GM19043 (cell line): ENCODE data around the gene ZW10.
A peak's percentile ranks its signal among the peaks of the same experiment; 100 is the strongest.
"Not testable (repeated sequence)": the region's sequence is repeated elsewhere in the genome, so short reads cannot be mapped to it uniquely, and the experiment has no call there.

Experiments
- ATAC-seq: cut with Tn5 transposase; IDR thresholded peaks from one replicate; pipeline ENCODE4 v1.9.1; 2021; ENCODE audit warnings: low read depth; ENCODE audit not compliant: unreplicated experiment

Gene ZW10

DNA sequence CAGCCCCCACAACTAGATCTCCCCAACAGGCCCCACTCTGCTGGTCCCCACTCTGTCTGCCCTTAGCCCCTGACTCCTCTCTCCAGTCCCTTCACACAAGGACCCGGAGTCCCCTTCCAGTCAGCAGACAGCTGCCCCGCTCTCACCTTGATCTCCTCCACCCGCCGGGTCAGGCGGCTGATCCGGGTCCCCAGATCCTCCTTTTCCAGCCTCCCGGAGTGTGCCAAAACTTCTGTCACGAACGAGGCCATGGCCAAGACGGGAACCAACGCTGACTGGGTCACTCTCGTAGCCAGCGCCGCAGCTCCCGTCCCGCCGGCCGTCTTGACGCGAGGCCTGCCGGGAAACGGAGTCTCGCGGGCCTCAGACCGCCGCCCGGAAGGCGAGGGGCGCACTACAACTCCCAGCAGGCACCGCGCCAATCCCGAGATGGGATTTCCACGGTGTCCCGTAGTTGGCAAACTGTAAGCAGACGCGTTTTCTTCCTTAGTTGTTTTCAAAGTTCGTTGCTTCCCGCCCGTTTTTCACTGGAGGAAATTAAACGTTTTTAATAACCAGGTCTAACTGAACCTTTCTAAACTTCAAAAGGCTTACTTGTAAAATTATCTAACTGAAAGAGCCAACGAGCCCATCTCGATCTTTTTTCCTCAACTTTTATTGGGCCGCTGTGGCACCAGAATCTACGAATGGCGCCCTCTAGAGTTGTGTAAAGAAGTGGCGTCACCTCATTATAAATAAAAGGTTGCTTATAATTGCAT lies at the start of gene ZW10:
Gene ZW10, minus strand, starts transcription at position 277 of the 758 bp plus-strand sequence. Its CDS starts 26 bp downstream, at position 251.
- ATAC-seq = peak; percentile 95

DNA sequence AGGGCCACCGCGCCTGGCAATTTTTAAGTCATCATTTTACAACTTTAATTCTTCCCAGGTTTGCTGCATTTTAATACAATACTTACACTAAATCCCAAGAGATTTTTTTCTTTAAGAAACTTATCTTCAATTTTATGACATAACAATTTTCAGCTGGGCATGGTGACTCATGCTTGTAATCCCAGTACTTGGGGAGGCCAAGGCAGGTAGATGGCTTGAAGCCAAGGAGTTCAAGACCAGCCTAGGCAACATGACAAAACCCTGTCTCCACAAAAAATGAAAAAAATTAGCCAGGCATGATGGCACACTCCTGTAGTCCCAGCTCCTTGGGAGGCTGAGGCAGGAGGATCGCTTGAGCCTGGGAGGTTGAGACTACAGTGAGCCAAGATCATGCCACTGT lies 44.9 kb upstream of the ZW10 start:
- ATAC-seq = no peak

- no peak for ATAC-seq
These were observed 44.1 kb upstream of the ZW10 start for GRCh38 chr11:113817626-113818025.

DNA sequence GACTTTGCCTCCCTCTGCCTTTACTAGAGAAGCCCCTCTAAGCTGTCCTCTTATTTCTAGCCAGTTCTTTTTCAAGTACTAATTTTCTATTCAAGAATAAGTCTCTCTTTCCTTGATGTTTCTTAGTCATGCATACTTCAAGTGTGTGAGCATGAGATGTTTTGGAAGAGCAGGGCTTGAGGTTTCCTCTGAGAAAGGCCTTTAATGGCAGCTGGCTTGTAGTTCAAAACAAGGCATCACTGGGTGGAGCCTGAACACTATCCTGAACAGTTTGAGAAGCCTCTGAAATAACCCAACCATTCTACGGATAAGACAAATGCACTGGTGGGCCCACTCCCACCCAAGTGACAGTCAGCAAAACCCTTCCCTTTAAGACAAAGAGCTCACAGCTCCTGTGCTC lies 43.7 kb upstream of the ZW10 start:
- ATAC-seq = no peak

- no peak for ATAC-seq
These were observed 40.7 kb upstream of the ZW10 start for GRCh38 chr11:113814181-113814580.

GRCh38 chr11:113808931-113809330 lies 35.4 kb upstream of the ZW10 start:
- ATAC-seq = no peak

DNA sequence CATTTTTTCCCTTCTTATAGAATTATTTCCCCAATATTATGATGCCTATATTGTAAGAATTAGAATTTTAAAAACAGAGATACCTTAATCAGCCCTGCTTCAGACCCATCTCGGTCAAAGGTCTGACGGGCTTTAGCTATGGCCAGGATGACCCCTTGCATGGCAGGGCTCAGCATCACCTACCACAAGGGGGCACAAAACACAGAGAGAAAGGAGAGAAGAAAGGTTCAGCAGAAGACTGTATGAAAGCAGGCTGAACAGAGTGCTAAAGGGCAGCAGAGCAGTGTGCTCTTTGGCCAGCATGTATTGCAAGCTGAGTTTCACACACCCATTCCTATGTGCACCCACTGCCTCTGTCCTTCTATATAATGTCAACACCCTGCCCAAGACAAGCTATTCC lies 32.9 kb upstream of the ZW10 start:
- no peak for ATAC-seq

DNA sequence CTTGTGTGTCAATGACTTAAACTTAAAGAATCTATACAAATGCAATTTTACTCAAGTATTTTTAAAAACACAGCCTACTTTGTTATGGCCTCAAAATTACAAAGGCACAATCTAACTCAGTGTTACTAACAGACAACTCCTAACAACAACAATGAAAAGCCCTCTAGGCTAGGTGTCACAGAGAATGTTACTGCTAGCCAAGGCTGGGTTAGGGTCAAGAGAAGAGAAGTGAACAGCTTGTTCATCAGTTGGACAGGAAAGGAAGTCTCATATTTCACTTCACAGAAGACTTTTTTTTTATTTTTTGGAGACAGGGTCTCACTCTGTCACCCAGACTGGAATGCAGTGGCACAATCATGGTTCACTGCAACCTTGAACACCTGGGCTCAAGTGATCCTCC lies 32.1 kb upstream of the ZW10 start:
- no peak for ATAC-seq

- no peak for ATAC-seq
These were observed 29.1 kb upstream of the ZW10 start for GRCh38 chr11:113802621-113803020.

DNA sequence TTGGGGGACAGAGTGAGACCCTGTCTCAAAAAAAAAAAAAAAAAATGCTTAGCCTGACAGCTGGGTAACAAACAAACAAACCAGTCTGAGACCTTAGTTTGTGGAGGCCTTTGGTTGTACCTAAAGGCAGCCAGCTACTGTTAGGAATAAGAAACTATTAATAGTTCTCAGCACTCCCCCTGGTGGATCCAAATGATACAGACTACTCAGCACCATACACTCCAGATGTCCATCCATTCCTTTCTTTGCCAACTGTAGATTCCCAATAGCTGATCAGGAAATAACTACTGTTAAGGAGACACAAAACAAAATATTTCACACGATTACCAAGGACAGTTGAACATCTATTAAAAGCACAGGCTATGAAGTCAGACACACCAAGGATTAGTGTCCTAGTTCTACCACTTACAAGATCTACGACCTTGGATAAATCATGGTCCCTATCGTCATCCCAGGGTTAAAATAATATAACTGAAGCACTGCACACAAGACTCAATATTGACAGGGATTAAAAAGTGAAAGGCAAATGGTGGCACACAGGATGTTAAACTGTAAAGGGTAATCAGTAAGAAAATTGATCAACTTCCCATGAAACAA lies 23.3 kb upstream of the ZW10 start:
- peak; percentile 70 for ATAC-seq

- ATAC-seq = no peak
These were observed 16.3 kb upstream of the ZW10 start for GRCh38 chr11:113789675-113790320.

DNA sequence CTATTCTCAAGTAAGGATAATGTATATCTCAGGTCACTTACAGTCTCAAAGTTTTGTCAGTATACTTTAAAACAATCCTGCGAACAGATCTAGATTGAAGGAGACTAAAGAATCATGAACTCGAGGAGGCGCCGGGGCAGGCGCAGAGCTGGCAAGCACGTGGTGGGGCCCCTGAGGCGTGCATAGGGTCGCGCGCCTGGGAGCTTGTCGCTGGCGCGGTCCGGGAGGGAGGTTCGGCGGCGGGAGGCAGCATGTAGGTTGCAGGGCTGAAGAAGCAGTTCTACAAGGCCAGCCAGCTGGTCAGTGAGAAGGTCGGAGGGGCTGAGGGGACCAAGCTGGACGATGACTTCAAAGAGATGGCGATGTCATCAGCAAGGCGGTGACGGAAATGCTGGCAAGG lies 15.5 kb upstream of the ZW10 start:
- ATAC-seq = not testable (repeated sequence)

GRCh38 chr11:113782134-113782533 lies 8.6 kb upstream of the ZW10 start:
- no peak for ATAC-seq

DNA sequence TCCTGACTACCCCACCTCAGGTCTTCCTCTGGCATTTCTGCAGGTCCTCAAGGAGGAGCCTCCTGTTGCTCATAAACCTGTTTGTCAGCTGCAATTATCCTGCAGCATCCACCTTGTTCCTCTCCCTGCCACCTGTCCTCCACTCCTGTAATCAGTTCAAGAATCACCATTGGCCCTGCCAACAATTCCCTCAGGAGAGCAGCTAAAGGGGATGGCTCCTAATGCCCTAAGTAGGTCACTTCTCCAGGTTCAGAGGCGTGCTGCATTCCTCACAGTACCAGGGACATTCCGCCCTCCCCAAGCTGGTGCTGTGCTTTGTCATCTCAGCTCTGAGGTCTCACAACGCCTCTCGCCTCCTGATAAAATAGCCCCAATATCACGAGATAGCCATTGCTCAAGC lies 8.2 kb upstream of the ZW10 start:
- ATAC-seq = no peak

GRCh38 chr11:113779496-113779895 lies 6.0 kb upstream of the ZW10 start, which contains the start of gene CLDN25:
CLDN25 (plus strand) TSS chr11:113779796; CDS start chr11:113779796, 0 bp downstream.
- ATAC-seq = no peak

GRCh38 chr11:113778111-113778910 lies 4.8 kb upstream of the ZW10 start:
- no peak for ATAC-seq

- no peak for ATAC-seq
These were observed 647 bp upstream of the ZW10 start for GRCh38 chr11:113774174-113774503.

DNA sequence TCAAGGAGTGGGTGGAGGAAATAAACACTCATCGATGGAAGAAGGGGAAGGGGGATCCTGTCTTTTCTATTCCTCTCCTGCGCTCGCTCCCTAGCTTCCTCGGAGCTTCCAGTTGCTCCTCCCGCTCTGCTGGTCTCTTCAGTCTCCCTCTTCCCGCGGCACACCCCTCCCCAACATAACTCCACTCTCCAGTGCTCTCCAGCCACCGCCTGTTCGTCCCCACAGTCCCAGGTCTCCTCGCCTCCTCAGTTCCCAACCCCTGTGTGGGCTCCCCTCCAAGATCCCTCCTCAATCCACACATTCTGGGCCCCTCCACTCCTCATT lies 438 bp downstream of the ZW10 start:
- ATAC-seq = peak; percentile 1

DNA sequence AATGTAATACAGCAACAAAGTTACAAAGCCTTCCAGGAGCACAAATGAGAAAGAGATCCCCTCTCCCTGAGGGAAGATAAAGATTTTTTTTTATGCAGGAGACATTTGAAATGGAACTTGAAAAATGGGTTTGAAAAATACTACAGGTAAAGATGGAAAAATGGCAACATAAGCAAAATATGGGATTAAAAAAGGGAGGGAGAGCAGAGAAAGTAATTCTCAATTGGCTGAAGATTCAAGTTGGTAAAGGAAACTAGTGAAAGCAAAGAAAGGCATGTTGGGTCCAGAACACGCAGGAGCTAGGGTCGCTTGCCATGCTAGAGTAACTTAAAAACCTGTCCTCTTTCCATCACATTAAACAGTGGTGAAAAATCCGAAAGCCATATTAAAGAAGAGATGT lies 1.5 kb downstream of the ZW10 start:
- ATAC-seq = no peak

DNA sequence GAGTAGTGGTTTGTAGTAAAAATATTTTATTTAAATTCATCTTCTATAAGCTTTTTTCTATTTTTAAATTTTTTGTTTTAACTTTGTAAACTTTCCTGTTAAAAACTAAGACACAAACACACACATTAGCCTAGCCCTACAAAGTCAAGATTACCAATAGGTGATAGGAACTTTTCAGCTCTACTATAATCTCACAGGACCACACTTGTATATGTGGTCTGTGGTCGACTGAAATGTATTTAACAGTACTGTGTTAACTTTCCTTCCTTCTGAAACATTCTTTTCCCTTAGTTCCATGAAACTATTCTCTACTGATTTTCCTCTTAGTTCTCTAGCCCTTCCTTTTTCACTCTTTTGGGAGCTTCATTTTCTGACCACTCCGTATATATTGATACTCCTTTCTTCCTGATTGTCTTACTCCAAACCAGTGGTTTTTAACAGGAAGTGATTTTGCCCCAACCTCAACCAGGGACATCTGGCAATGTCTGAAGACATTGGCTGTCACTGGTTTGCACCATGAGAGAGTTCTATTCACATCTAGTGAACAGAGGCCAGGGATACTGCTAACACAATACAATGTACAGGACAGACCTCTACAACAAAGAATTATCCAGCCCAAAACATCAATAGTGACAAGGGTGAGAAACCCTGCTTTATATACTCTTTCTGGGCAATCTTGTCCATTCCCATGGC lies 8.8 kb downstream of the ZW10 start:
- no peak for ATAC-seq

DNA sequence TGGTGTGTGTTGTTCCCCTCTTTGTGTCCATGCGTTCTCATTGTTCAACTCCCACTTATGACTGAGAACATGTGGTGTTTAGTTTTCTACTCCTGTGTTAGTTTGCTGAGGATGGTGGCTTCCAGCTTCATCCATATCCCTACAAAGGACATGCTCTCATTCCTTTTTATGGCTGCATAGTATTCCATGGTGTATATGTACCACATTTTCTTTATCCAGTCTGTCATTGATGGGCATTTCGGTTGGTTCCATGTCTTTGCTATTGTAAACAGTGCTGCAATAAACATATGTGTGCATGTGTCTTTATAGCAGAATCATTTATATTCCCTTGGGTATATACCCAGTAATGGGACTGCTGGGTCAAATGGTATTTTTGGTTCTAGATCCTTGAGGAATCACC lies 10.5 kb downstream of the ZW10 start:
- not testable (repeated sequence) for ATAC-seq
